Kidney (tissue), 14 donors: Measurements from ENCODE around the gene MISP. TPM values are rescaled to one million over a fixed set of nuclear protein-coding genes. Genes with fewer than 3 reads are reported as not detected.
A peak's percentile ranks its signal among the peaks of the same experiment; 100 is the strongest.

Experiments
- DNase-seq, 5 donors: peaks; one replicate each; pipeline ENCODE4 v3.0.0-alpha.2; 2013 to 2020
- FAIRE-seq: peaks from 2 replicates; lab custom pipeline; 2012; peaks lifted over from hg19 to GRCh38; lab: Jason Lieb, UNC
- H3K27ac ChIP-seq, 2 donors: one replicate each; pipeline ENCODE4 v1.7.0; 2013; ENCODE audit warnings: low read depth in 2 of 2, low read length in 2 of 2, inconsistent platforms in 1 of 2
- H3K27me3 ChIP-seq: one replicate; pipeline ENCODE4 v1.7.1; 2013; ENCODE audit warnings: low read length, inconsistent platforms; ENCODE audit not compliant: control insufficient read depth, insufficient read depth
- H3K36me3 ChIP-seq, 3 donors: one replicate each; pipeline versions ENCODE4 v1.7.0 to v1.7.1; 2013; ENCODE audit warnings: low read length in 3 of 3, control low read depth in 1 of 3, inconsistent platforms in 1 of 3; ENCODE audit not compliant: insufficient read depth in 3 of 3, control insufficient read depth in 2 of 3
- H3K4me1 ChIP-seq, 3 donors: one replicate each; pipeline versions ENCODE4 v1.7.0 to v1.7.1; 2013; ENCODE audit warnings: low read length in 3 of 3, inconsistent platforms in 1 of 3, low read depth in 1 of 3; ENCODE audit not compliant: control insufficient read depth in 2 of 3, insufficient read depth in 2 of 3
- H3K4me3 ChIP-seq, 3 donors: one replicate each; pipeline versions ENCODE4 v1.7.0 to v1.8.1; 2013; ENCODE audit warnings: low read length in 3 of 3, control low read depth in 1 of 3, inconsistent platforms in 1 of 3
- H3K9ac ChIP-seq, 3 donors: one replicate each; pipeline versions ENCODE4 v1.7.0 to v1.7.1; 2013; ENCODE audit warnings: low read length in 3 of 3, control low read depth in 1 of 3, inconsistent platforms in 1 of 3
- H3K9me3 ChIP-seq, 3 donors: one replicate each; pipeline versions ENCODE4 v1.7.0 to v1.7.1; 2013; ENCODE audit warnings: low read length in 3 of 3, control low read depth in 1 of 3, inconsistent platforms in 1 of 3; ENCODE audit not compliant: control insufficient read depth in 2 of 3, insufficient read depth in 1 of 3
- intact Hi-C: fragments of 100-400 bp; cut with DNase I; formaldehyde crosslinking; loops from one replicate; pipeline ENCODE4 v1.11.1; 2022
- polyA plus RNA-seq: library from polyadenylated mRNA; stranded (reverse); fragments of 350-450 nt; fragmentation: Illumina TruSeq; extraction: RNeasy Lipid Tissue Mini Kit (QIAGEN cat#74804); gene quantifications from one replicate; pipeline ENCODE4 v1.2.3, GENCODE V29; 2014; ENCODE audit warnings: low read depth, low replicate concordance; ENCODE audit not compliant: insufficient read depth
- total RNA-seq: library from RNA; stranded (reverse); fragmentation: NEBNext Ultra II Directional; extraction: Animal tissue kit (Norgen Biotek cat#: 25700); gene quantifications from one replicate; pipeline ENCODE4 v1.2.1, GENCODE V29; 2021
- TF ChIP-seq, protein P1 (sequence below): IDR thresholded peaks from 3 replicates; pipeline ENCODE4 v1.5.1; 2012; ENCODE audit warnings: mild to moderate bottlenecking, moderate library complexity, borderline replicate concordance; ENCODE audit not compliant: insufficient read depth; ENCODE audit errors: extremely low read depth
- donor health status: control.
- donor health status: control.
- donor health status: control.
- donor health status: control.
- donor health status: control.
- donor health status: DM: yes; HTN: yes; CAD: no.
- donor health status: Normal renal cell carcinoma (clear cell type).

The MISP gene
- total and polyA plus RNA-seq, 2 donors from 2014 or later: 17.8 to 19.6 TPM

DNA sequence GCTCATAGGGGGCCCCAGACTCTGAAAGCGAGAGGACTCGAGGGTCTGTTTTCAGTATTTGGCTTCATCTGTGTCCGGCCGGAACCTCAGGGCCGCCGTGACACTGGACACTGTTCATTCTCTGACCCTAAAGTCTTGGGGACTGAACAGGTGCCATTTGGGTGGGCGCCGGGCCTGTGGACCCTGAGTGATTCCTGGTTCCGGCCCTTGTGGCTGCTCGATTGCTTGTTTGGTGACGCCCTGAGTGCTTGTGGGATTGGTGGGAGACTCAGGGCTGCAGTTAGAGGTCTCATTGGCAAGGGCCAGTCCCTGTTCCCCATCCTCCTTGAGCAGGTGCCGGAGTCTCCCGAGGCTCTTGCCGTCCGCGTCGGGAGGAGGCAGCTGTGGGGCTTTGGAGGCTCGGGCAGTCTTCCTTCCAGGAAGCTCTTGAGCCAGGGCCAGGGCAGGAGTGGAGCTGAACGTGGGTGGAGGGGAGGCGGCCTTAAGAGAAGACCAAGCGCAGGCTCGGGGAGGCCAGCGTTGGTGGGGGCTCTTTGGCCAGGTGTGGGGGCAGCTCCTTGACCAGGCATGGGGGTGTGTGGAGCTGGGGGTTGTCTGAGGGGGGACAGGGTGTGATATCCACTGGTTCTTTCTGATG is 51.1 kb downstream of the MISP start:
- intact Hi-C loops: no loop called here
- H3K36me3 ChIP-seq: peaks cover 0 to 29% (median 16%) of the 10 kb centered on the region in 3 donors
- TF ChIP-seq, protein P1, sequence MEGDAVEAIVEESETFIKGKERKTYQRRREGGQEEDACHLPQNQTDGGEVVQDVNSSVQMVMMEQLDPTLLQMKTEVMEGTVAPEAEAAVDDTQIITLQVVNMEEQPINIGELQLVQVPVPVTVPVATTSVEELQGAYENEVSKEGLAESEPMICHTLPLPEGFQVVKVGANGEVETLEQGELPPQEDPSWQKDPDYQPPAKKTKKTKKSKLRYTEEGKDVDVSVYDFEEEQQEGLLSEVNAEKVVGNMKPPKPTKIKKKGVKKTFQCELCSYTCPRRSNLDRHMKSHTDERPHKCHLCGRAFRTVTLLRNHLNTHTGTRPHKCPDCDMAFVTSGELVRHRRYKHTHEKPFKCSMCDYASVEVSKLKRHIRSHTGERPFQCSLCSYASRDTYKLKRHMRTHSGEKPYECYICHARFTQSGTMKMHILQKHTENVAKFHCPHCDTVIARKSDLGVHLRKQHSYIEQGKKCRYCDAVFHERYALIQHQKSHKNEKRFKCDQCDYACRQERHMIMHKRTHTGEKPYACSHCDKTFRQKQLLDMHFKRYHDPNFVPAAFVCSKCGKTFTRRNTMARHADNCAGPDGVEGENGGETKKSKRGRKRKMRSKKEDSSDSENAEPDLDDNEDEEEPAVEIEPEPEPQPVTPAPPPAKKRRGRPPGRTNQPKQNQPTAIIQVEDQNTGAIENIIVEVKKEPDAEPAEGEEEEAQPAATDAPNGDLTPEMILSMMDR: no peak
- H3K27me3 ChIP-seq: no peaks in the 10 kb centered on the region
- peaks cover 0 to 44% (median 25%) of the 10 kb centered on the region in 3 donors for H3K4me1 ChIP-seq
- FAIRE-seq (no peak), DNase-seq (peak in 3 of 5 donors; percentile 54 to 82 (median 60))
- no peak overlapping the region for H3K27ac ChIP-seq
- peak overlapping the region in 1 of 3 donors; percentile 46 for H3K4me3 ChIP-seq
- no peaks in the 10 kb centered on the region for H3K9me3 ChIP-seq
- H3K9ac ChIP-seq: peak overlapping the region in 1 of 3 donors; percentile 55

DNA sequence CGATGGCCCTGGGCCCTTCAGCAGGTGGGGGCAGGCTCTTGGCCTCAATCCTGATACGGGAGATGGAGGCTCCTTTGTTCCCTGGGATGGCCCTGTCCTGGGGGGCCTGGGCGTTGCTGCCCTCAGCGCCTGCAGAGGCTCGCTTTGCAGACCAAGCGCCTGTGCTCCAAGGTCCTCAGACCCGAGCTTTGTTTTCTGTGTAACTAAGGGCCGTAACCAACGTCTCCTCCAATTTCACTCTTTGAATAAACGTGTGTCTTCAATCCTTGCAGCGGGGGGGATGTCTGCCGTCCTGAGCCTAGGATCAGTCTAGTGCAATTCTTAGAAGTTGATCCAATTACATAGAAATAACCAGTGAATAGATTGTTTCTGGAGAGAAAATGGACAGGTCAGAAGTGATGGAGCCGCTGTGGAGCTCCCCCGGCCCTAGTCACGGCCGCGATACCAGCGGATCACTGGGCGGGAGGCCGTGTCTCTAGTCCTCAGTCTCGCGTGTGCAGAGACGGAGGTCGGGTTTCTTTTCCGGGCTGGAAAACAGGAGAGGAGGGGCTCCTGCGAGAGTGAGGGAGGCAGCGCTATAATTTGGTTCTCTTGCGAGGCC is 51.7 kb downstream of the MISP start:
- H3K27me3 ChIP-seq: no peaks in the 10 kb centered on the region
- TF ChIP-seq, protein P1: no peak
- intact Hi-C loops: no loop called here
- no peak for FAIRE-seq
- no peaks in the 10 kb centered on the region for H3K9me3 ChIP-seq
- no peak overlapping the region for H3K4me3 ChIP-seq
- peak; percentile 68 to 94 (median 79) for DNase-seq
- H3K9ac ChIP-seq: peak overlapping the region in 1 of 3 donors; percentile 3
- peaks cover 0 to 35% (median 21%) of the 10 kb centered on the region in 3 donors for H3K36me3 ChIP-seq
- H3K27ac ChIP-seq: no peak overlapping the region
- peaks cover 0 to 44% (median 25%) of the 10 kb centered on the region in 3 donors for H3K4me1 ChIP-seq

DNA sequence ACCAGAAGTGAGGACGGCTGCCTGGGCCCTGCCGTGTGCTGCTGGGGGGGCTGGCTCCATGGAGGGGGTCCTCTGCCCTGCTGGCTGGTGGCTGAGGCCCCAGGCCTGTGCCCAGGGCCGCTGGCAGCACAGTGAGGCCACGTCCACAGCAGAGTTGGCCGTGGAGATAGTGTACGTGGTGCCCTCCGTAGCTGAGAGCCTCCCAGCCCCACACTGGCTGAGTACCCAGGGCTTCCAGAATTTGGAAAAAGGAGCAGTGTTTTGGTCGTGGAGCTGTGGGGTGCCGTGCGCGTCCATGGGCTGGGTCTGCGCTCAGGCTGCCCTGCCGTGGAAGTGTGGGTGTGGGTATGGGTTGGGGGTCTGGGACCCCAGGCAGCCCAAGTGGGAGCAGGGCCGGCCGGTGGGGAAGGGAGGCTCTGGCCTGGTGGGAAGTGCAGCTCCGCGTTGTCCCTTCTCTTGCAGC is 52.2 kb downstream of the MISP start:
- no peak overlapping the region for H3K9ac ChIP-seq
- no peak overlapping the region for H3K27ac ChIP-seq
- H3K4me3 ChIP-seq: no peak overlapping the region
- peaks cover 0 to 44% (median 25%) of the 10 kb centered on the region in 3 donors for H3K4me1 ChIP-seq
- TF ChIP-seq, protein P1: no peak
- FAIRE-seq (no peak), DNase-seq (peak in 1 of 5 donors; percentile 71)
- H3K36me3 ChIP-seq: peaks cover 3 to 41% (median 25%) of the 10 kb centered on the region in 3 donors
- H3K9me3 ChIP-seq: no peaks in the 10 kb centered on the region
- intact Hi-C loops: no loop called here
- no peaks in the 10 kb centered on the region for H3K27me3 ChIP-seq
